Nephron (organoid): ENCODE data around the gene PGAP1.

ENCODE experiments used
- H3K27ac Mint-ChIP-seq, 3 experiments: 2 replicates each; pipeline ENCODE4 v1.8.0; 2020; ENCODE audit warnings: mixed read lengths in 3 of 3, mild to moderate bottlenecking in 2 of 3, moderate library complexity in 1 of 3
- H3K27me3 Mint-ChIP-seq: 2 replicates; pipeline ENCODE4 v1.8.0; 2021; ENCODE audit warnings: low read depth, mild to moderate bottlenecking, moderate library complexity, mixed read lengths
- H3K36me3 Mint-ChIP-seq: 2 replicates; pipeline ENCODE4 v1.8.0; 2020; ENCODE audit warnings: low read depth, mixed read lengths
- H3K4me1 Mint-ChIP-seq: 2 replicates; pipeline ENCODE4 v1.8.0; 2020; ENCODE audit warnings: mixed read lengths
- H3K4me3 Mint-ChIP-seq, 3 experiments: 2 replicates each; pipeline ENCODE4 v1.8.0; 2020; ENCODE audit warnings: mild to moderate bottlenecking in 3 of 3, mixed read lengths in 3 of 3, moderate library complexity in 2 of 3
- H3K9me3 Mint-ChIP-seq: 2 replicates; pipeline ENCODE4 v1.8.0; 2020; ENCODE audit warnings: mixed read lengths
- TF ChIP-seq, protein P1 (sequence below), 3 experiments: fragments of 200-600 bp; sonication (generic); IDR thresholded peaks; one replicate each; pipeline ENCODE4 v1.5.0; 2021; ENCODE audit warnings: antibody characterized with exemption in 3 of 3; ENCODE audit not compliant: unreplicated experiment in 3 of 3

The PGAP1 gene

DNA sequence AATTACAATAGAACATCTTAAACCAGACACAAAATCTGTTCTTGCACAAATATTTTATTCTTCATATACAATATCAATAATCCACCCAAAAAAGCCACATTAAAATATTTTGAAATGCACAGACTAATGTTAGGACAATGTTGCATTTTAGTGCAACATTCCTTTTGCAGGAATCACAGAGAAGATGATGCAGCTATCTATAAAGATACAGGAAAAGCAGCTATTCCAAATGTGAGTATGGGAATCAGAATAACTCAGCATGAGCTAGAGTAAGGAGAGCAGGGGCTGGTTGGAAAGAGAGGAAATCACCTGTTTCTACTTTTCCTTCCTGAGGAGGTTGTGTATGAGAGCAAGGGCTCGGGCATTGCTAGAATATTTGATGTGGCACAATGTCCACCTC, 122.1 kb downstream of the PGAP1 start:
- TF ChIP-seq, protein P1, sequence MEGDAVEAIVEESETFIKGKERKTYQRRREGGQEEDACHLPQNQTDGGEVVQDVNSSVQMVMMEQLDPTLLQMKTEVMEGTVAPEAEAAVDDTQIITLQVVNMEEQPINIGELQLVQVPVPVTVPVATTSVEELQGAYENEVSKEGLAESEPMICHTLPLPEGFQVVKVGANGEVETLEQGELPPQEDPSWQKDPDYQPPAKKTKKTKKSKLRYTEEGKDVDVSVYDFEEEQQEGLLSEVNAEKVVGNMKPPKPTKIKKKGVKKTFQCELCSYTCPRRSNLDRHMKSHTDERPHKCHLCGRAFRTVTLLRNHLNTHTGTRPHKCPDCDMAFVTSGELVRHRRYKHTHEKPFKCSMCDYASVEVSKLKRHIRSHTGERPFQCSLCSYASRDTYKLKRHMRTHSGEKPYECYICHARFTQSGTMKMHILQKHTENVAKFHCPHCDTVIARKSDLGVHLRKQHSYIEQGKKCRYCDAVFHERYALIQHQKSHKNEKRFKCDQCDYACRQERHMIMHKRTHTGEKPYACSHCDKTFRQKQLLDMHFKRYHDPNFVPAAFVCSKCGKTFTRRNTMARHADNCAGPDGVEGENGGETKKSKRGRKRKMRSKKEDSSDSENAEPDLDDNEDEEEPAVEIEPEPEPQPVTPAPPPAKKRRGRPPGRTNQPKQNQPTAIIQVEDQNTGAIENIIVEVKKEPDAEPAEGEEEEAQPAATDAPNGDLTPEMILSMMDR (IDR thresholded peaks at IDR 0.05; ENCODE audit: unreplicated experiment in 3 of 3) = no peak
- Mint-ChIP-seq H3K4me3 (no peak overlapping the region), H3K36me3 (no peaks in the 10 kb centered on the region), H3K27me3 (peaks cover 5% of the 10 kb centered on the region), H3K9me3 (no peaks in the 10 kb centered on the region), H3K27ac (no peak overlapping the region), H3K4me1 (peaks cover 25% of the 10 kb centered on the region)

DNA sequence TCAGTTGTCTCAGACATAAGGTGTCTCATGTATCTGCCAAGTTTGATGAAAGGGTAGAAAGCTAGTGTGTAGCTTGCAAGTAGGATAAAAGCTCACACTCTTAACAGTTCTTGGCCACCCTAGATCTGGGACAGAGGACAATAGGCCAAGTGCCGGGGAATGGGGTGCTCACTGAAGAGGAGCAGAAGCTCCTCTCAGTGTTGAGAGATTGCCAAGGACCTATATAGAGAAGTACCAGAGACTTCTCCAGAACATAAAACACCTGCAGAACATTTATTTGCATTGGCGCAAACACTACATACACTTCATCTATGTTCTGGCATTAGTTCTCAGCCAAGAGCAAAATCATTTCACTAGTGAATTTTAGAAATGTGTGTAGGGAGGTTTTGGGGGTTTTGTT, 124.1 kb downstream of the PGAP1 start:
- Mint-ChIP-seq H3K36me3 (peaks cover under 1% of the 10 kb centered on the region), H3K9me3 (no peaks in the 10 kb centered on the region), H3K27ac (peak overlapping the region in 2 of 3 experiments; percentile 68 to 93), H3K27me3 (peaks cover 5% of the 10 kb centered on the region), H3K4me3 (peak overlapping the region in 1 of 3 experiments; percentile 56), H3K4me1 (peaks cover 30% of the 10 kb centered on the region)
- TF ChIP-seq, protein P1 (IDR thresholded peaks at IDR 0.05; ENCODE audit: unreplicated experiment in 3 of 3) = no peak

DNA sequence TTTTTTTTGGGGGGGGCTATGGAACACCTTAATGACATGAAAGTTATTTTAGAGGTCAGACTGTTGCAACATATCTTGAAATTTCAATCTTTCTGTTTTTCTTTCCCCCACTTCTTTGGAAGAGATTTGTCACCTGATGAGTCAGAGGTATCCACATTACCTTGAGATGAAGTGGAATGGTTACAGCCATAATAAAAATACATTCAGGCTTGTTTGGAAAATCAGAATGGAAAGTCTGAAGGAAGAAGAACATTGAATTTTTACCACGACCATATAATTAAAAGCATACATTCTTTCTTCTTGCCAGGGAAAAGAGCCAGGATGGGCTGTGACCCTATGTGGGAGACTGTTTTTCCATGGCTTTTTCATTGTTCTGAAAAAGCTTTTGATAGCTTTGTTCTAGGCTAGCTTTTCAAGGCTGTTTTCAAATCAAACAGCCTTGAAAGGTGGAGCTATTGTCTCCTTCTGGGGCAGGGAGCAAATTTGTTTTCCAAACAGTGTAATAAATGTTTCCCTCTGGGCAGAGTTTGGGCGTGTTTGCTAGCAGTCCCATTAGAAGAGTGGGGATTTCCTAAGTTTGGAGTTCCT, 124.7 kb downstream of the PGAP1 start:
- Mint-ChIP-seq H3K9me3 (no peaks in the 10 kb centered on the region), H3K4me1 (peaks cover 30% of the 10 kb centered on the region), H3K36me3 (peaks cover 6% of the 10 kb centered on the region), H3K27ac (peak overlapping the region in 2 of 3 experiments; percentile 68 to 93), H3K4me3 (peak overlapping the region in 1 of 3 experiments; percentile 56), H3K27me3 (peaks cover 5% of the 10 kb centered on the region)
- TF ChIP-seq, protein P1 (IDR thresholded peaks at IDR 0.05; ENCODE audit: unreplicated experiment in 3 of 3) = no peak

- TF ChIP-seq, protein P1 (IDR thresholded peaks at IDR 0.05; ENCODE audit: unreplicated experiment in 3 of 3) = no peak
- Mint-ChIP-seq H3K9me3 (no peaks in the 10 kb centered on the region), H3K27ac (peak overlapping the region; percentile 90 to 95 (median 95)), H3K4me3 (peak overlapping the region; percentile 96 to 97 (median 96)), H3K4me1 (peaks cover 30% of the 10 kb centered on the region), H3K27me3 (no peaks in the 10 kb centered on the region), H3K36me3 (peaks cover 17% of the 10 kb centered on the region)
These were observed 127.5 kb downstream of the PGAP1 start for GRCh38 chr2:196798980-196799379.

DNA sequence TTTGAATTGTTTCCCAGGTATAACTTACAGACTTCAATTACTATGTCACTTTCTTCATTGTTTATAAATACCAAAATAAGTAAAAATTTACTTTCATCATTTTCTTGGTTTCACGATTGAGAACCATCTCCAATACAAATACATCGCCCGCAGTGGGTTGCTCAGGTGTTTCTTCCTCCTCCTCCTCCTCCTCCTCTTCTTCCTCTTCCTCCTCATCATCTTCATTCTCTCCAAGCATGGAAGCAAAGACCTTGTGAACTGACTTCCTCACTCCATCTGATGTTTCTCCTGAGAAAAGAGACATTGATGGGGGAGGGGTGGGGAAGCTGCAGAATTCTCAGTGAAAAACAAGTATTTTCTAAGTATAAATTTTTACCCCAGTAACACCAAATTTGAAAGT, 133.6 kb downstream of the PGAP1 start:
- H3K4me3 Mint-ChIP-seq = no peak overlapping the region
- H3K9me3 Mint-ChIP-seq = no peaks in the 10 kb centered on the region
- H3K4me1 Mint-ChIP-seq = no peaks in the 10 kb centered on the region
- no peak overlapping the region for H3K27ac Mint-ChIP-seq
- peaks cover 53% of the 10 kb centered on the region for H3K36me3 Mint-ChIP-seq
- TF ChIP-seq, protein P1 (IDR thresholded peaks at IDR 0.05; ENCODE audit: unreplicated experiment in 3 of 3) = no peak
- H3K27me3 Mint-ChIP-seq = no peaks in the 10 kb centered on the region

- Mint-ChIP-seq H3K27me3 (no peaks in the 10 kb centered on the region), H3K4me3 (no peak overlapping the region), H3K4me1 (no peaks in the 10 kb centered on the region), H3K27ac (no peak overlapping the region), H3K9me3 (no peaks in the 10 kb centered on the region), H3K36me3 (peaks cover 37% of the 10 kb centered on the region)
- TF ChIP-seq, protein P1 (IDR thresholded peaks at IDR 0.05; ENCODE audit: unreplicated experiment in 3 of 3) = no peak
These were observed 142.9 kb downstream of the PGAP1 start for GRCh38 chr2:196783431-196784094.
